Measurements from ENCODE around the gene SLC9A8. TPM values are rescaled to one million over a fixed set of nuclear protein-coding genes. Genes with fewer than 3 reads are reported as not detected.
A peak's percentile ranks its signal among the peaks of the same experiment; 100 is the strongest.

Gene SLC9A8
- total RNA-seq, 1 donor: 6.9 TPM

DNA sequence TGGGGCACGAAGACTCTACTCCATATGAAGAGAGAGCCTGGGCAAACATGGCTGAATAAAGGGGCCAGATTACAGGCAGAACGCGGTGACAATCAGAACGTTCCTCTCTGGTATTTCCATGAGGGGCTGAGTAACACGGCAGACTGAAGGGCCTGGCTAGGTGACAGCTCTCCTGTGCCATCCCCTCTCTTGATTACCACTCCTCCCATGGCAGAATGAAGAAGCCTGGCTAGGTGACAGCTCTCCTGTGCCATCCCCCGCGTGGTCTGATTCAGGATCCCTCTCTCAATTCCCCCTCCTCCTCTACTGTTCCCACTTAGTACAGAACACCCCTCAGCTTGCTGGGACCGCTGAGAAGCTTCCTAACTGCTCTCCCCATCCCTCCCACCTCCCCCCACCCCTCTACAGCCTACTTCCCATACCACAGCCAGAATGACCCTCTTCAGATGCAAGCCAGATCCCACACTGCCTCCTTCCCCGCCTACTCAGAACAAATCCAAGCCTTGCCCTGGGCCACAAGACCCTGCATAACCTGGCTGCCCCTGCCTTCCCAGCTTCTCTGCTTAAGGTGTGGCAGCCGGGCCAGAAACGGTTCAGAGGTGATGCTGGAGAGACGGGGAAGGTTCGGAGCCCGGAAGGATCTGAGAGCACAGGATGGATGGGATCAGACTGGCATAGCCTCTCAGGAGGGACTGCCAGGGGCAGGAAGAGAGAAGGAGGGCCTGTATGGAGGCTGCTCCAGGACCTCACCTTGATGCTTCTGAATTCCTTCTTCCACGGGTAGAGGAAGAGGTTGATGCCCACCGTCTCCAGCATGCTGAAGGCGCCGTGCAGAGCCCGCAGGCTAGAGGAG lies 95.0 kb downstream of the SLC9A8 start:
- Histone ChIP-seq H4K20me1 (ENCODE audit: insufficient read depth, low read length) (peaks cover 48% of the 10 kb centered on the region), H3K9me3 (ENCODE audit: low read depth, low read length) (no peaks in the 10 kb centered on the region), H3K4me1 (ENCODE audit: insufficient read depth, low read length) (no peaks in the 10 kb centered on the region), H3K4me2 (ENCODE audit: insufficient read depth, low read length) (no peak overlapping the region), H3K27me3 (ENCODE audit: insufficient read depth, low read length) (no peaks in the 10 kb centered on the region), H3K4me3 (ENCODE audit: insufficient read depth, low read length) (no peak overlapping the region), H2AFZ (ENCODE audit: low read length) (no peak overlapping the region), H3K36me3 (ENCODE audit: insufficient read depth, low read length) (peaks cover 46% of the 10 kb centered on the region), H3K27ac (ENCODE audit: low read depth, low read length) (no peak overlapping the region), H3K79me2 (ENCODE audit: insufficient read depth, low read length) (peaks cover 64% of the 10 kb centered on the region)
- TF ChIP-seq, protein P1, sequence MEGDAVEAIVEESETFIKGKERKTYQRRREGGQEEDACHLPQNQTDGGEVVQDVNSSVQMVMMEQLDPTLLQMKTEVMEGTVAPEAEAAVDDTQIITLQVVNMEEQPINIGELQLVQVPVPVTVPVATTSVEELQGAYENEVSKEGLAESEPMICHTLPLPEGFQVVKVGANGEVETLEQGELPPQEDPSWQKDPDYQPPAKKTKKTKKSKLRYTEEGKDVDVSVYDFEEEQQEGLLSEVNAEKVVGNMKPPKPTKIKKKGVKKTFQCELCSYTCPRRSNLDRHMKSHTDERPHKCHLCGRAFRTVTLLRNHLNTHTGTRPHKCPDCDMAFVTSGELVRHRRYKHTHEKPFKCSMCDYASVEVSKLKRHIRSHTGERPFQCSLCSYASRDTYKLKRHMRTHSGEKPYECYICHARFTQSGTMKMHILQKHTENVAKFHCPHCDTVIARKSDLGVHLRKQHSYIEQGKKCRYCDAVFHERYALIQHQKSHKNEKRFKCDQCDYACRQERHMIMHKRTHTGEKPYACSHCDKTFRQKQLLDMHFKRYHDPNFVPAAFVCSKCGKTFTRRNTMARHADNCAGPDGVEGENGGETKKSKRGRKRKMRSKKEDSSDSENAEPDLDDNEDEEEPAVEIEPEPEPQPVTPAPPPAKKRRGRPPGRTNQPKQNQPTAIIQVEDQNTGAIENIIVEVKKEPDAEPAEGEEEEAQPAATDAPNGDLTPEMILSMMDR (IDR thresholded peaks at IDR 0.05; ENCODE audit: extremely low read depth, low read depth, low read length): no peak
- no peak for DNase-seq (ENCODE audit: insufficient read length, low spot score, missing footprints)

DNA sequence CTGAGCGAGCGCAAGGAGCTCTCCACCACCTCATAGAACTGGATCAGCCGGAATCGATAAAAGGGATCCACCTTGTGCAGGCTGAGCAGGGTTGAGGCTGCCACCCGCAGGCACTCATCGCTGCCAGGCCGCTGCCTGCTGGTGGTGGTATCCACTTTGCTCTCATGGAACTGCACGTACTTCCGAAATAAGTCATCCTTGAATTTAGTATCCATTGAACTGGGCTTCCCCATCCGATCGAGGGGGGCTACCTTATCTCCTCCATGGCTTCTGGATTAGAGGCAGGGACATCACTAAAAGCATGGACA lies 95.6 kb downstream of the SLC9A8 start:
- Histone ChIP-seq H3K27me3 (ENCODE audit: insufficient read depth, low read length) (no peaks in the 10 kb centered on the region), H3K4me2 (ENCODE audit: insufficient read depth, low read length) (no peak overlapping the region), H3K4me3 (ENCODE audit: insufficient read depth, low read length) (no peak overlapping the region), H3K9me3 (ENCODE audit: low read depth, low read length) (no peaks in the 10 kb centered on the region), H3K27ac (ENCODE audit: low read depth, low read length) (no peak overlapping the region), H3K79me2 (ENCODE audit: insufficient read depth, low read length) (peaks cover 70% of the 10 kb centered on the region), H4K20me1 (ENCODE audit: insufficient read depth, low read length) (peaks cover 53% of the 10 kb centered on the region), H3K36me3 (ENCODE audit: insufficient read depth, low read length) (peaks cover 46% of the 10 kb centered on the region), H2AFZ (ENCODE audit: low read length) (no peak overlapping the region), H3K4me1 (ENCODE audit: insufficient read depth, low read length) (peaks cover 2% of the 10 kb centered on the region)
- TF ChIP-seq, protein P1 (IDR thresholded peaks at IDR 0.05; ENCODE audit: extremely low read depth, low read depth, low read length): no peak
- DNase-seq (ENCODE audit: insufficient read length, low spot score, missing footprints): no peak

- Histone ChIP-seq H3K27me3 (ENCODE audit: insufficient read depth, low read length) (no peaks in the 10 kb centered on the region), H4K20me1 (ENCODE audit: insufficient read depth, low read length) (peaks cover 66% of the 10 kb centered on the region), H3K27ac (ENCODE audit: low read depth, low read length) (no peak overlapping the region), H3K36me3 (ENCODE audit: insufficient read depth, low read length) (peaks cover 40% of the 10 kb centered on the region), H2AFZ (ENCODE audit: low read length) (no peak overlapping the region), H3K4me2 (ENCODE audit: insufficient read depth, low read length) (no peak overlapping the region), H3K4me3 (ENCODE audit: insufficient read depth, low read length) (no peak overlapping the region), H3K4me1 (ENCODE audit: insufficient read depth, low read length) (peaks cover 17% of the 10 kb centered on the region), H3K9me3 (ENCODE audit: low read depth, low read length) (no peaks in the 10 kb centered on the region), H3K79me2 (ENCODE audit: insufficient read depth, low read length) (peaks cover 80% of the 10 kb centered on the region)
- no peak for DNase-seq (ENCODE audit: insufficient read length, low spot score, missing footprints)
- TF ChIP-seq, protein P1 (IDR thresholded peaks at IDR 0.05; ENCODE audit: extremely low read depth, low read depth, low read length): peak; percentile 26
Measured at GRCh38 chr20:49909499-49910339, 97.1 kb downstream of the SLC9A8 start.

- H3K79me2 ChIP-seq (ENCODE audit: insufficient read depth, low read length): peaks cover 83% of the 10 kb centered on the region
- peaks cover 19% of the 10 kb centered on the region for H3K4me1 ChIP-seq (ENCODE audit: insufficient read depth, low read length)
- H2AFZ ChIP-seq (ENCODE audit: low read length): no peak overlapping the region
- no peak overlapping the region for H3K4me3 ChIP-seq (ENCODE audit: insufficient read depth, low read length)
- H3K36me3 ChIP-seq (ENCODE audit: insufficient read depth, low read length): peaks cover 34% of the 10 kb centered on the region
- H3K9me3 ChIP-seq (ENCODE audit: low read depth, low read length): no peaks in the 10 kb centered on the region
- H3K4me2 ChIP-seq (ENCODE audit: insufficient read depth, low read length): no peak overlapping the region
- DNase-seq (ENCODE audit: insufficient read length, low spot score, missing footprints): no peak
- H3K27ac ChIP-seq (ENCODE audit: low read depth, low read length): no peak overlapping the region
- no peaks in the 10 kb centered on the region for H3K27me3 ChIP-seq (ENCODE audit: insufficient read depth, low read length)
- TF ChIP-seq, protein P1 (IDR thresholded peaks at IDR 0.05; ENCODE audit: extremely low read depth, low read depth, low read length): no peak
- peaks cover 66% of the 10 kb centered on the region for H4K20me1 ChIP-seq (ENCODE audit: insufficient read depth, low read length)
Measured at GRCh38 chr20:49910340-49910706, 97.7 kb downstream of the SLC9A8 start.

All from osteoblast (primary cell).